EL (cell line): ENCODE data around the gene EYA2.

ENCODE experiments used
- DNase-seq: peaks from one replicate; pipeline ENCODE4 v3.0.0-alpha.2; 2016

Gene EYA2

DNA sequence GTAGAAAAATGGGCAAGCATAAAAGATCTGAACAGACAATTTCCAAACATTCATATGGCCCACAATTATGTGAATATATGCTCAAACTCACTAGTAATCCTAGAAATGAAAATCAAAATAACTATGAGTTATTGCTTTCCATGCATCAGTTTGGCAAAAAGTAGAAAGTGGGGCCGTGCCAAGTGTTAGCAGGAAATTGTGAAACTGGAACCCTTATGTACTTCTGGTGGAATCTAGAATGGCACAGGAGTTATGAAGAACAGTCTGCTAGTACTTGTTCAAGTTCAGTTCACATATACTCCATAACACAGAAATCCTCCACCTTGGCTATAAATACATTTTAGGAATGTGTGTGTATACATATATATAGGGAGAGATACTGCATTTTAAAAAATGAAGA is 89.8 kb downstream of the EYA2 start:
- DNase-seq = no peak

GRCh38 chr20:46985250-46985649 is 90.6 kb downstream of the EYA2 start:
- no peak for DNase-seq

GRCh38 chr20:46985671-46986070 is 91.0 kb downstream of the EYA2 start:
- DNase-seq = no peak

DNA sequence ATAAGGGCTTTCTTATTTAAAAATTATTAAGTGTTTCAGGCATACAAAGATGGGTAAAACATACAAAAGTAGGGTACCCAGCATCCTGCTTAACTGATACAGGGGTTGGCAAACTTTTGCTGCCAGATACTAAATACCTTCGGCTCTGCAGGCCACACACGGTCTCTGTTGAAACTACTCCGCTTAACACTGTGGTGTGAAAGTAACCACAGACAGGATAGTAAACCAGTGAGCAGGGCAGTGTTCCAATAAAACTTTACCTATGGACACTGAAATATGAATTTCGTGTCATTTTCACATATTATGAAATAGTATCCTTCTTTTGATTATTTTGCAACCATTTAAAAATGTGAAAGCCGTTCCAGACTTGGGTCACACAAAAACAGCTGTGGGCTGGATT is 92.4 kb downstream of the EYA2 start:
- no peak for DNase-seq

DNA sequence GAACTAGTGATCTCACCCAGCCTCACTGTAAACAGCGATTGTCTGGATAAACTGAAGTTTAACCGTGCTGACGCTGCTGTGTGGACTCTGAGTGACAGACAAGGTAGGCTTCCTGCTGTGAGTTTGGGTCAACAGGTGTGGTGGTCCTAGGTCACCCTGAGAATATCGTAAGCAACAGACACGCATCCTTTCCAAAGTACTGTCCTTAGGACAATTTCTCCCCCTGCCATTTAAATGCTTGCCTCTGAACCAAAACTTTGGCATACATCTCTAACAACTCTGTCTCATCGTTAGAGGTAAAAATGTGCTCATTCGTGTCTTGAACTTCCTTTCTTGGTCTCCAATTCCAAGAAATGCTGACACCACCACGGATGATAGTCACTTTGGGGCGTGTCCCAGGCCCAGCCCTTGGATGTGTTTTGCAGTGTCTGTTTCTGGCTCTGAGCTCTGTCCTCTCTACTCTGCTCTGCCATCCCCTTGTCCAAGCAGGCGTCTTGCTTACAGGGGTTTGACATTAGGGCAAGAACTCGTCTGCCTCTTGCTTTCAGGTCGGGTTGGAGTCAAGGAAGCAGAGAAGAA is 95.5 kb downstream of the EYA2 start:
- no peak for DNase-seq

GRCh38 chr20:46990596-46991104 is 96.0 kb downstream of the EYA2 start:
- DNase-seq = no peak

DNA sequence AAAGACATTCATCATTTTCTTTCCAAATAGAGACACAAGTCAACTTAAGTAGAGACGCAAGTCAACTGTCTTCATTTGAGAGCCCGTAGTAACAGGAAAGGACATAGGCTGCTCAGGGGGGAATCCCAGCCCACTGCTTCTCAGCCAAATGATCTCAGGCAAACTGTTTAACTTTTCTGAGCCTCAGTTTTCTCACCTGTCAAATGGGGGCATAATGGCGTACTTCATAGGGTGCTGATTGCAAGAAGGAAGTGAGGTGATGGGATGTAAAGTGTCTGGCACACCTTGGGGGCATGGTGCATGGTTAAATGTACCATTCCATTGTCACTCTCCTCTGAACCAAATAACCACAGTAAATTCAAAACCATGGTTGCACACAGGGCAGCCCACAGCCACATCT is 96.5 kb downstream of the EYA2 start:
- no peak for DNase-seq

DNA sequence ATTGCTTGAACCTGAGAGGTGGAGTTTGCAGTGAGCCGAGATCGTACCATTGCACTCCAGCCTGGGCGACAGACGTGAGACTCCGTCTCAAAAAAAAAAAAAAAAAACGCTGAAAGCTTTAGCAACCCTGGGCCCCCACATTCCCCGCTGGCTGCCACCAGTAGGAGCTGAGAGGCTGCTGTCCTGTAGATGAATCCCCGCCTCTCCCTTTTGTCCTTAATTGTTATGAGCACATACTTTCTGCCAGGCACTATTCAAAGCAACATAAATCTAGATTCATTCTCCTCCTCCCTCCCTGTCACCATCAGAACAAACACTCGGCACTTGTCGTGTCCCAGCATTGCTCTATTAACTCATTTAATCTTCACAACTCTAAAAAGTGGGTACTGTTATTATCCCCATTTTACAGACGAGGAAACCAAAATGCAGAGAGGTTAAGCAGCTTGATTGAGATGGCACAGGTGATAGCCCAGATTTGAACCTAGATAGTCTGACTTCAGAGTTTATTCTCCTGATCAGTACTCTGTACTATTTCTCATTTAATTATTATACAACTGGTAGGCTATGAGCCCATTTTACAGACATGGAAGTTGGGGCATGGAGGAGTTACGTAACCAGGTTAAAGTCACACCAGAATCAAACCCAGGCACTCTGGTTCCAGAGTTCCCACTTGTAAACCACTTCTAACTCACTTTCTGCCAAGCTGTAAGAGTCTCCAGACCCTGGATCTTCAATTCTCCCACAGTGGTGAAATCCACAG is 97.4 kb downstream of the EYA2 start:
- no peak for DNase-seq

GRCh38 chr20:46992640-46993035 is 98.0 kb downstream of the EYA2 start:
- DNase-seq = no peak

DNA sequence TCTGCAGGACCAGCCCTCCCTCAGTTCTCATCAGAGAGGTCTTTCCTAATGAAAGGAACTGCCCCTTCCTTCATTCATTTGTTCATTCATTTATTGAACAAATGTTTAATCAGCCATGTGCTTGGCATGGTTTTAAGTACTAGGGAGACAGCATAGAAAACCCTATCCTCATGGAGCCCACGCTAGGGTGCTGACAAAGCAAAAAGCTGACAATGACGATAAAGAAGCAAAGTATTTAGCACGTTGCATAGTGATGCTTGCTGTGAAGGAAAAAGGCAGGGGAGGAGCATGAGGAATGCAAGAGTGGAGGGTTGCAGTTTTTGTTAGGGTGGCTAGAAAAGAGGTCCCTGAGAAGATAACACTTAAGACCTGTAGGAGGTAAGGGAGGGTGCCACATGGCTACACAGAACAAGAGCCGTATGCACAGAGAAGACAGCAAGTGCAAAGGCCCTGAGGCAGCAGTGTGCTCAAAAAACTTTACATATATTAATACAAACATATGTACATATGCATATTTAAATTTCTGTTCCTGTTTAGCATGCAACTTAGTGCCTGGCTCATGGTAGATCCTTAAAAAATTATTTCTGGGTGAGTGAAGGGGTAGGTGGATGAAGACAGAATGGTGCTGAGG is 98.9 kb downstream of the EYA2 start:
- DNase-seq = no peak

DNA sequence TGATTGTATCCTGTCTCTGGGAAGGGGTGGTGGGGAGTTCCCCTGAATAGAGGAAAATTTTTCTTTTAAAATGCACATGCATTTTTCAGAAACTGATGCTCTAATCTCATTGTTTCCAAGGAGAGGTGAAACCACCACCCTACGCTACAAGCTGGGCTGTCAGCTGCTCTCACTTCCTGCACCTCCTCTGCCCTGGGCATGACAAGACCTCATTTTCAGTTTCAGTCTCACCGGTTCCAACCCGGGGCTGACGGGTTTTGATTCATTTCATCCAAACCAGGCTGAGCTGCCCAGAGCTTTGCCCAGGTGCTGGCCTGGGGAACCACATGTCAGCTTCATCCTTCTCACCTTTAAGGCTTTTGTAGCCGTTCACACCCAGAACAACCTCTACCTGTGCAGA is 99.7 kb downstream of the EYA2 start:
- DNase-seq = no peak

DNA sequence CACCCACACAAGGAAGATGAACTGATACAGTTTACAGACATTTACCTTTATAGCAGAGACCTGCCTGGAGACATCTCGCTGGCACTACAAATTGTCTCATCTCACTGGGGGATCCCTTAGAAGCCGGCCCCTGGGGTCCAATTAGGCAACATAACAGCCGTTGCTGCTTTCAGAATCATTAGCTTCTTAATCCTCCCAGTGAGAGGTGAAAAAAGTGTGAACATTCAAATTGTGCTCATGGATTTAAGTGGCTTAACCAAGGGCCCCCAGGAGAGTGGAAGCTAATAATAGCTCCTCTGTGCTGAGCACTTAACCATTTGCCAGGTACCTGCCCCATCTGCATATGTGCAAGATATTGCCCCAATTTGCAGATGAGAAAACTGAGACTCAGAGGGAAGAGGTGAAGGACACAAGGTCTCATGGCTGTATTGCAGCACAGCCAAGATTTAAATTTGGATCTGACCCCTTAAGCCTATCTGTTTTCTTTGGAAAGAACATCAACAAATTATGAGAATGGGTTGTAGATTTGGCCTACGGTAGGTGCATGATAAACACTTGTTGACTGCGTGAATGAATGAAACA is 101.0 kb downstream of the EYA2 start:
- DNase-seq = no peak

DNA sequence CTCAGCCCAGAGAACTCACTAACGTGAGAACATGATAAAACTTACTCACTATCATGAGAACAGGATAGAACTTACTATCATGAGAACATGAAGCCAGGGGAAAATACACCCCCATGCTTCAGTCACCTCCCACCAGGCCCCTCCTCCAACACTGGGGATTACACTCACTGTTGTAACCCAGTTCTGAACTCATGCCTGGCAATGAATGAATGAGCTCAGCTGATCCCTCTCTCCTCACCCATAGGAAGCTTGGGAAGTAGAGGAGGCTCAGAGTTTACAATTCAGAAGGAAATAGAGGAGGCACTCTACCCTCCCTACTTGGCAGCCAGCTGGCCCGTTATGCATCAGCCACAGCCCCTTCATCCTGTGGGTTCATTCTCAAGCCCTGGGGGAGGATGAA is 102.5 kb downstream of the EYA2 start:
- no peak for DNase-seq

DNA sequence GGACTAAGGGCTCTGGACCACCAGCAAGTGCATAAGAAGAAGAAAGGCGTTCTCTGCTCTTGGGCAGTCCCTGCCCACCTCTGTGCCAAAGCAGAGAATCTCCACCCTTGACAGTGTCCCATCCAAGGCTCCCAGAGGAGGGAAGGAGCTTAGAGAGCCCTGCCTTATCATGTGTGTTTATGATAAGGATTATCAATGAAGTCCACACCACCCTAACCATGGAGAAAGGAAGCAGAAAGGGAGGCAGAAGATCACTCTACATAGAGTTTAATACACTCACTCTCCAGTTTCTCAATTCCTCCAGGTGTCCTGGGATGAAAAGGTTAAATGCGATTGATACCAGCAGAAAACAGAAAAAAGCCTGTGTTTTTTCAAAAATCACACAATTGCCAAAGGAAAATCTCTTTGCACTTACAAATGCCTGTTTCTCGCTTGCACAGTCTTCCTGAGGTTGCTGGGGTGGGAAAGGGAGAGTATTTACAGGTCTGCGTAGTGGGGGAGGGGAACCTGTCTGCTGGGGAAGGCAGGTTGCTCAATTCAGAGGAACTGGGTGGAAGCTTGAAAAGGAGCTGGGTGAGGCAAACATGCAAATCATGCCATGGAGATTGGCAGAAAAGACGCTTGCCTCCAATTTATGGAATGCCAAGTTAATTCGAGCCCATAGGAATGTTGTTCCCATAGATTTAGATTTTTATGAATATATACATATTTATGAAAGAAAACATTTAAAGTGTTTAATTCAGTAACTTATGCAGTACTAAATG is 104.0 kb downstream of the EYA2 start:
- no peak for DNase-seq

- no peak for DNase-seq
Measured at GRCh38 chr20:46999801-47000465, 105.3 kb downstream of the EYA2 start.

DNA sequence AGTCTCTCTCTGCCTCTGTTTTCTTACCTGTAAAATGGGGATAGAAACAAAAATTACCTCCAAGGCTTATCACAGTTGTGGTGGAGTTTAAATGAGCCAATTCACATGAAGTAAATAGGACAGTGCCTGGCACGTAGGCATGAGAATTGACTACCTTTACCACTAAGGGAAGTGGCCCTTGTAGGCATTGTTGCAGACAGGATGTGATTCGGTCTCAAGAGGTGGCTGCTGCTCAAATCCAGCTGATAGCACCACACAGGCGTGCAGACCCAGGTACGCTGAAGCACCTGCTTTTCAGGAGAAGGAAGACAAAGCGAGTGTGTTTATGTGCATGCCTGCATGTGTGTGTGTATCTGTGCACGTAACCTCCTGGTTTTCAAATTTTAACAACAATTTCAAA is 108.6 kb downstream of the EYA2 start:
- no peak for DNase-seq

- DNase-seq = no peak
Measured at GRCh38 chr20:47004179-47004578, 109.5 kb downstream of the EYA2 start.

DNA sequence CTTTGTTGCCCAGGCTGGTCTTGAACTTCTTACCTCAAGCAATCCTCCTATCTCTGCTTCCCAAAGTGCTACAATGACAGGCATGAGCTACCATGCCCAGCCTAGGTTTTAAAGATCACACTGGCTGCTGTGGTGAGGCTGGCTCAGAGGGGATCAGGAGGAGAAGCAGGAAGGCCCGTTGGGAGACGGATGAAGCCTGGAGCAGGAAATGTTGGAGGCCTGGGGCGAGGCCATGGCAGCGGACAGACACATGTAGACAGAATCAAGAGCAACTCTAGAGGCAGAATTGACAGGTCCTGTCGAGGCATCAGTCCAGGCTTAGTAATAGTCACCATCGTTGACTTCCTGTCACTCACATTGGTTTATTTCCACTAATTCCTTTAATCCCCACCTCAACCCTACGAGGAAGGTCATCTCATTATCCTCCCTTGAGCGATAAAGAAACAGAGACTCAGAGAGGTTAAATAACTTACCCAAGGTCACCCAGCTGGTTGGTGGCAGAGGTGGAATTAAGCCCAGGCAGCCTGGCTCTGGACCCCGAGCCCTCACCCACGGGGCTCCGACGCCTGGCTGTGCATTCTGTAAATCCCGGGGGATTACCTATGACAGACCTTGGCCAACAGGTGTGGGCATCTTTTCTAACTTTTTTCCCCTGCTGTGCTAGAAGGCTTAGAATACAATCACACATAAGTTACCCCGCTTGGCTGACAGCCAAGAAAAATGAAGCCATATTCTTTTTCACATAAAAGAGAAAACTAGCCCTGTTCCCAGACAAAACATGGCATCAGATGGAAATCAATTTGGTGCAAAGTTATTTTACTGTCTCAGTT is 113.4 kb downstream of the EYA2 start:
- no peak for DNase-seq

DNA sequence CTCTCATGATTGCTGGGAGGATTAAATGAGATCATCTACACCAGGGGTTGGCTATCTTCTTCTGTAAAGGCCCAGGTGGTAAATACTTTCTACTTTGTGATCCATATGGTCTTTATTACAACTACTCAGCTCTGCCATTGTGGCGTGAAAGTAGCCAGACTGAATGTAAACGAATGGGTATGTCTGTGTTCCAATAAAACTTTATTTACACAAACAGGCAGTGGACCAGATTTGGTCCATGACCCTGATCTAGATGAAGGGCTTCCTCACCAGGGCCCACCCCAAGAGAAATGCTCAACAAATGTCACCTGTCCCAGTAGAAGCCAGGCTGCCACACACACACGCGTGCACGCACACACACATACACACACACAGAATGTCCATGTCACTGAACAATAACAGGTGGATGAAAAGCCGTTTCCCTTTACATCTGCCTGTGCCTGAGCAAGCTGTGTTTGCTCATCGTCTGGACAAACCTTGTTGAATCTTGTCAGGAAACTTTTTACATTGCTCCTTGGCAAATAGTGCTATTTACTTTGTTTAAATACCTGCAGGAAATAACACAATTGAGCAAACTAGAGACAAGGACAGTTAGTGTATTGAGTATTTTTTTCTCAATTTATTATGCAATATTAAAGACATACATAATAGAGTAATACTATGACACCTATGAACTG is 114.3 kb downstream of the EYA2 start:
- no peak for DNase-seq

DNA sequence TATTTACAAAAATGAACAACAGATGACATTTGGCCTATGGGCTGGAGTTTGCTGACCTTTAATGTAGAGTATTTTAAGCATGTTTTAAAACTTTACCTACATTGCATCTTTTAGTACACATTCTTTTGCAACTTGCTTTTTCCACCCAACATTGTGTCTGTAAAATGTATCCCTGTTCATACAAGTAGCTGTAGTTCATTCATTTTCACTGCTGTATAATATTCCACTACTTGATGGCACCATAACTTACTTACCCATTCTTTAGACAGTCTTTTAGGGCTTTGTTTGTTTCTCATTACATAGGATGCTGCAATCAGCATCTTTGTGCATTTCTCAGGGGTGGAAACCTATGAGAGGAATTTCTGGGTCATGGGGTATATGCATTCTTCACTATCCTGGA is 115.1 kb downstream of the EYA2 start:
- DNase-seq = no peak

GRCh38 chr20:47011984-47012383 is 117.3 kb downstream of the EYA2 start:
- DNase-seq = no peak
